Immature natural killer cell (primary cell): ENCODE measurements around the gene OSBPL6. TPM values are rescaled to one million over a fixed set of nuclear protein-coding genes. Genes with fewer than 3 reads are reported as not detected.
"Not testable (repeated sequence)": the region's sequence is repeated elsewhere in the genome, so short reads cannot be mapped to it uniquely, and the experiment has no call there.

Experiments used
- DNase-seq, 3 donors: peaks; one replicate each; pipeline ENCODE4 v3.0.0; 2022; ENCODE audit warnings: mixed read lengths in 1 of 3
- H3K27ac Mint-ChIP-seq, 6 donors: one replicate each; pipeline ENCODE4 v1.8.0; 2020; ENCODE audit warnings: mixed read lengths in 6 of 6, mild to moderate bottlenecking in 5 of 6, inconsistent platforms in 4 of 6, moderate library complexity in 3 of 6
- H3K27me3 Mint-ChIP-seq, 3 donors: one replicate each; pipeline ENCODE4 v1.8.0; 2020 to 2021; ENCODE audit warnings: low read depth in 3 of 3, mild to moderate bottlenecking in 3 of 3, mixed read lengths in 3 of 3, moderate library complexity in 3 of 3, inconsistent platforms in 1 of 3
- H3K36me3 Mint-ChIP-seq, 3 donors: one replicate each; pipeline ENCODE4 v1.8.0; 2020; ENCODE audit warnings: mixed read lengths in 3 of 3, inconsistent platforms in 2 of 3, mild to moderate bottlenecking in 2 of 3
- H3K4me1 Mint-ChIP-seq, 2 donors: one replicate each; pipeline ENCODE4 v1.8.0; 2020; ENCODE audit warnings: inconsistent platforms in 2 of 2, mild to moderate bottlenecking in 2 of 2, mixed read lengths in 2 of 2, moderate library complexity in 1 of 2
- H3K4me3 Mint-ChIP-seq, 5 donors: one replicate each; pipeline ENCODE4 v1.8.0; 2020; ENCODE audit warnings: mild to moderate bottlenecking in 5 of 5, mixed read lengths in 5 of 5, inconsistent platforms in 3 of 5, moderate library complexity in 3 of 5
- H3K9me3 Mint-ChIP-seq, 6 donors: one replicate each; pipeline ENCODE4 v1.8.0; 2020; ENCODE audit warnings: mild to moderate bottlenecking in 6 of 6, mixed read lengths in 6 of 6, inconsistent platforms in 4 of 6, moderate library complexity in 3 of 6
- polyA plus RNA-seq, 3 donors: library from polyadenylated mRNA; unstranded; fragments of 300-500 nt; fragmentation: Illumina TruSeq; gene quantifications; one replicate each; pipeline ENCODE4 v1.2.3, GENCODE V29; 2021

The OSBPL6 gene
- polyA plus RNA-seq, 3 donors from 2014 or later: not detected

GRCh38 chr2:178187861-178188260 lies 6.5 kb upstream of the OSBPL6 start:
- Mint-ChIP-seq H3K27ac (no peak overlapping the region), H3K36me3 (no peaks in the 10 kb centered on the region), H3K4me1 (peaks cover 0 to under 1% of the 10 kb centered on the region in 2 donors), H3K27me3 (peaks cover 3 to 9% (median 6%) of the 10 kb centered on the region in 3 donors), H3K9me3 (peaks cover 0 to 6% (median 0%) of the 10 kb centered on the region in 6 donors), H3K4me3 (no peak overlapping the region)
- DNase-seq: no peak

- H3K27ac Mint-ChIP-seq: no peak overlapping the region
- H3K27me3 Mint-ChIP-seq: peaks cover 3 to 15% (median 7%) of the 10 kb centered on the region in 3 donors
- H3K36me3 Mint-ChIP-seq: peaks cover 0 to 3% (median 0%) of the 10 kb centered on the region in 3 donors
- DNase-seq: no peak
- H3K9me3 Mint-ChIP-seq: peaks cover 0 to 6% (median 0%) of the 10 kb centered on the region in 6 donors
- peaks cover 5 to 6% of the 10 kb centered on the region in 2 donors for H3K4me1 Mint-ChIP-seq
- H3K4me3 Mint-ChIP-seq: no peak overlapping the region
Measured at GRCh38 chr2:178188466-178188865, 5.8 kb upstream of the OSBPL6 start.

GRCh38 chr2:178191004-178191508 lies 3.3 kb upstream of the OSBPL6 start:
- peaks cover 0 to 2% (median 0%) of the 10 kb centered on the region in 6 donors for H3K9me3 Mint-ChIP-seq
- H3K4me3 Mint-ChIP-seq: no peak overlapping the region
- peaks cover 5 to 23% (median 7%) of the 10 kb centered on the region in 3 donors for H3K27me3 Mint-ChIP-seq
- peaks cover 10 to 18% of the 10 kb centered on the region in 2 donors for H3K4me1 Mint-ChIP-seq
- peaks cover 0 to 3% (median 0%) of the 10 kb centered on the region in 3 donors for H3K36me3 Mint-ChIP-seq
- H3K27ac Mint-ChIP-seq: no peak overlapping the region
- no peak for DNase-seq

GRCh38 chr2:178191511-178191910 lies 2.8 kb upstream of the OSBPL6 start:
- H3K27ac Mint-ChIP-seq: no peak overlapping the region
- no peaks in the 10 kb centered on the region for H3K9me3 Mint-ChIP-seq
- no peak overlapping the region for H3K4me3 Mint-ChIP-seq
- no peak for DNase-seq
- peaks cover 0 to 3% (median 0%) of the 10 kb centered on the region in 3 donors for H3K36me3 Mint-ChIP-seq
- peaks cover 10 to 18% of the 10 kb centered on the region in 2 donors for H3K4me1 Mint-ChIP-seq
- peaks cover 6 to 25% (median 9%) of the 10 kb centered on the region in 3 donors for H3K27me3 Mint-ChIP-seq

- Mint-ChIP-seq H3K27ac (no peak overlapping the region), H3K27me3 (peaks cover 14 to 34% (median 16%) of the 10 kb centered on the region in 3 donors), H3K4me3 (peak overlapping the region; percentile 62 to 78 (median 72)), H3K9me3 (no peaks in the 10 kb centered on the region), H3K4me1 (peaks cover 10 to 18% of the 10 kb centered on the region in 2 donors), H3K36me3 (peaks cover 0 to 3% (median 0%) of the 10 kb centered on the region in 3 donors)
- no peak for DNase-seq
Measured at GRCh38 chr2:178193496-178193822, 853 bp upstream of the OSBPL6 start.

- Mint-ChIP-seq H3K4me1 (peaks cover 10 to 18% of the 10 kb centered on the region in 2 donors), H3K9me3 (no peaks in the 10 kb centered on the region), H3K27me3 (peaks cover 16 to 30% (median 21%) of the 10 kb centered on the region in 3 donors), H3K4me3 (peak overlapping the region; percentile 64 to 77 (median 72)), H3K27ac (no peak overlapping the region), H3K36me3 (peaks cover 0 to 3% (median 0%) of the 10 kb centered on the region in 3 donors)
- DNase-seq: no peak
Measured at GRCh38 chr2:178194600-178195389, 483 bp downstream of the OSBPL6 start.

- no peak for DNase-seq
- Mint-ChIP-seq H3K4me1 (peaks cover 10 to 18% of the 10 kb centered on the region in 2 donors), H3K4me3 (peak overlapping the region; percentile 64 to 77 (median 72)), H3K27me3 (peaks cover 14 to 32% (median 21%) of the 10 kb centered on the region in 3 donors), H3K27ac (no peak overlapping the region), H3K9me3 (no peaks in the 10 kb centered on the region), H3K36me3 (peaks cover 0 to 3% (median 0%) of the 10 kb centered on the region in 3 donors)
Measured at GRCh38 chr2:178195390-178196166, 1.3 kb downstream of the OSBPL6 start.

GRCh38 chr2:178197791-178198190 lies 3.5 kb downstream of the OSBPL6 start:
- no peak for DNase-seq
- no peak overlapping the region for H3K27ac Mint-ChIP-seq
- peaks cover 10 to 18% of the 10 kb centered on the region in 2 donors for H3K4me1 Mint-ChIP-seq
- no peaks in the 10 kb centered on the region for H3K9me3 Mint-ChIP-seq
- peaks cover 0 to 3% (median 0%) of the 10 kb centered on the region in 3 donors for H3K36me3 Mint-ChIP-seq
- peaks cover 14 to 34% (median 19%) of the 10 kb centered on the region in 3 donors for H3K27me3 Mint-ChIP-seq
- no peak overlapping the region for H3K4me3 Mint-ChIP-seq

- H3K9me3 Mint-ChIP-seq: not testable (repeated sequence)
Measured at GRCh38 chr2:178198441-178198840, 4.1 kb downstream of the OSBPL6 start.

GRCh38 chr2:178199334-178199733 lies 5.0 kb downstream of the OSBPL6 start:
- peaks cover 10 to 24% (median 17%) of the 10 kb centered on the region in 3 donors for H3K27me3 Mint-ChIP-seq
- no peaks in the 10 kb centered on the region for H3K36me3 Mint-ChIP-seq
- H3K4me1 Mint-ChIP-seq: peaks cover 2 to 10% of the 10 kb centered on the region in 2 donors
- H3K4me3 Mint-ChIP-seq: no peak overlapping the region
- no peak overlapping the region for H3K27ac Mint-ChIP-seq
- H3K9me3 Mint-ChIP-seq: no peaks in the 10 kb centered on the region
- no peak for DNase-seq

More at GRCh38 chr2:178198441-178198840, 4.1 kb downstream of the OSBPL6 start:
- not testable (repeated sequence) for H3K4me3 Mint-ChIP-seq, H3K27ac Mint-ChIP-seq, DNase-seq, H3K36me3 Mint-ChIP-seq
- Mint-ChIP-seq H3K27me3 (peaks cover 14 to 28% (median 19%) of the 10 kb centered on the region in 3 donors), H3K4me1 (peaks cover 6 to 12% of the 10 kb centered on the region in 2 donors)

- no peak for DNase-seq
- H3K36me3 Mint-ChIP-seq: no peaks in the 10 kb centered on the region
- H3K27ac Mint-ChIP-seq: no peak overlapping the region
- H3K27me3 Mint-ChIP-seq: peaks cover 10 to 23% (median 17%) of the 10 kb centered on the region in 3 donors
- peaks cover 1 to 7% of the 10 kb centered on the region in 2 donors for H3K4me1 Mint-ChIP-seq
- no peak overlapping the region for H3K4me3 Mint-ChIP-seq
- H3K9me3 Mint-ChIP-seq: no peaks in the 10 kb centered on the region
Measured at GRCh38 chr2:178200331-178200730, 6.0 kb downstream of the OSBPL6 start.

- Mint-ChIP-seq H3K4me3 (no peak overlapping the region), H3K36me3 (no peaks in the 10 kb centered on the region), H3K27me3 (peaks cover 3 to 8% (median 7%) of the 10 kb centered on the region in 3 donors), H3K4me1 (no peaks in the 10 kb centered on the region), H3K9me3 (no peaks in the 10 kb centered on the region), H3K27ac (no peak overlapping the region)
- no peak for DNase-seq
Measured at GRCh38 chr2:178202927-178203326, 8.6 kb downstream of the OSBPL6 start.

- no peak overlapping the region for H3K4me3 Mint-ChIP-seq
- no peak for DNase-seq
- peaks cover 1 to 6% (median 2%) of the 10 kb centered on the region in 3 donors for H3K27me3 Mint-ChIP-seq
- no peaks in the 10 kb centered on the region for H3K36me3 Mint-ChIP-seq
- H3K9me3 Mint-ChIP-seq: no peaks in the 10 kb centered on the region
- H3K4me1 Mint-ChIP-seq: no peaks in the 10 kb centered on the region
- H3K27ac Mint-ChIP-seq: no peak overlapping the region
Measured at GRCh38 chr2:178204977-178205376, 10.7 kb downstream of the OSBPL6 start.
